Measurements from ENCODE around the gene LZTFL1. TPM values are rescaled to one million over a fixed set of nuclear protein-coding genes. Genes with fewer than 3 reads are reported as not detected.

The LZTFL1 gene, protein sequence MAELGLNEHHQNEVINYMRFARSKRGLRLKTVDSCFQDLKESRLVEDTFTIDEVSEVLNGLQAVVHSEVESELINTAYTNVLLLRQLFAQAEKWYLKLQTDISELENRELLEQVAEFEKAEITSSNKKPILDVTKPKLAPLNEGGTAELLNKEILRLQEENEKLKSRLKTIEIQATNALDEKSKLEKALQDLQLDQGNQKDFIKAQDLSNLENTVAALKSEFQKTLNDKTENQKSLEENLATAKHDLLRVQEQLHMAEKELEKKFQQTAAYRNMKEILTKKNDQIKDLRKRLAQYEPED
- total RNA-seq: 24.5 TPM

DNA sequence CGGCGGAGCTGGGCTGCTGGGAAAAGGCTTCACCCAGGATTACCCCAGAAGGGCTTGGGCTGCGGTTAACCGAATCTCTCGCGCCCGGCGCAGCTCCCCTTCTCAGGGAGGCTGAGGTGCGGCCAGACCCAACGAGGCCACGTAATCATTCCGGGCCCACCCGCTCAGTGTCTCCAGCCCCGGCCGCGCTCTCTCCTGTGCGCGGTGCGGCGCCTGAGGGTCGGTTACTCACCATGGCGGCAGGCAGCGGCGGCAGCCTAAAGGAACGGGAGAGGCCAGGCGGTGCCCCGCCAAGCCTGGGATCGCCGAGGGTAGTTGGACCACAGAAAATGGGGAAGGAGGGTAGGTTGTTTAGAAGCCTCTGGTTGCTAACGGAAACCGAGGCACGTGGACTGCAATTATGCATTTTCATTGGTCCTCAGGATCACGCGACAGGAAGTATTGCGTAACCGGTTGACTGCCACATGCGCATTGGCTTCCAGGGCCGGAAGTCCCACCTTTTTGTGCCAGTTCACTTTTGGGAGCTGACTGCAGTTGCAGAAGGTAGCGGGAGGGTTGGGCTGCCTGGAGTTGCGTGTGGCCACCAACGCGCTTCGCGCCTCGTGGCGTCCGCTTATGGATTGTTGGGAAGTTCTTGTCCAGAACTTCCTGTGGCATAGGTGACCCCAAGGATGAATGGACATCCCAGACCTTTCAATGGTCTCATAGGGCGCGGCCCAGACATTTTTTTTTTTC lies at the start of gene LZTFL1:
LZTFL1 (minus strand) TSS at position 363 of the 735 bp plus-strand sequence; CDS start at position 235, 128 bp downstream.
- DNase-seq (ENCODE audit: low spot score in 2 of 2) (peak; percentile 78 to 89), FAIRE-seq (peak; percentile 21)

DNA sequence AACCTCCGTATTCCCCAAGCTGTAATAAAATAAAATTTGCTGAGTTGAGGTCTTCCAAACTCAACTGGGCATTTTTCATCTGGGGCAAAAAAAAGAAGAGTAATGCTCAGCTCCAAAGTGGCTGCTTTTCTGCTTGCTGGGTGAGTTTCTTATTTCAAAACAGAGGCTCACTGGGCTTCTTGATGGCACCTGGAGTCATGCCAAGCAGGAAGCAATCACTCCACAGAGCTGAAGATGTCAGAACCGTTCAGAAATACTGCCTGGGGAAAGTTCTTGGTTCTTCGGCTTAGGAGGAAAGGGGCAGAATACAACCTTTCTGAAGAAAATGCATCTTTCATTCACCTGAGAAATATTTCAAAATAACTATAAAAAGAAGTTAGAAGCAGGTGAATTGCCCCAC lies 48.5 kb upstream of the LZTFL1 start:
- FAIRE-seq (no peak), DNase-seq (ENCODE audit: low spot score in 2 of 2) (no peak)

DNA sequence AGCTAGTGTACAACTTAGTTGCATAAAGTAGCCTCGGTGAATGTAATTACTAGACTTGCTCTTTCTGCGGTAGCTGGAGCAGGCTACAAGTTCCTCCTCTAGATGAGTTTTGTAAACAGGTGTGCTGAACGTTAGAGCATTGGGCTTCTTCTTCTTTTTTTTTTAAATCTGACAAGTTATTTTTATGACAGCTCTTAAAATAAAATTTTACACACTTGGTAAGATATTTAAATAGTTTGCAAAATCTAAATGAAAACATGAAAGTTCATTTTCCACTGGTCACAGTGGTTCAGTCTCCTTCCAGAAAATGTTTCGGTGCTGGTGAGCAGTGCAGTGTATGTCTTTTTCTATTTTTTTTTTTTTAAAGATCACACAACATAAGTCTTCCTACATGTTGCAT lies 47.4 kb upstream of the LZTFL1 start:
- DNase-seq (ENCODE audit: low spot score in 2 of 2): no peak
- FAIRE-seq: no peak

DNA sequence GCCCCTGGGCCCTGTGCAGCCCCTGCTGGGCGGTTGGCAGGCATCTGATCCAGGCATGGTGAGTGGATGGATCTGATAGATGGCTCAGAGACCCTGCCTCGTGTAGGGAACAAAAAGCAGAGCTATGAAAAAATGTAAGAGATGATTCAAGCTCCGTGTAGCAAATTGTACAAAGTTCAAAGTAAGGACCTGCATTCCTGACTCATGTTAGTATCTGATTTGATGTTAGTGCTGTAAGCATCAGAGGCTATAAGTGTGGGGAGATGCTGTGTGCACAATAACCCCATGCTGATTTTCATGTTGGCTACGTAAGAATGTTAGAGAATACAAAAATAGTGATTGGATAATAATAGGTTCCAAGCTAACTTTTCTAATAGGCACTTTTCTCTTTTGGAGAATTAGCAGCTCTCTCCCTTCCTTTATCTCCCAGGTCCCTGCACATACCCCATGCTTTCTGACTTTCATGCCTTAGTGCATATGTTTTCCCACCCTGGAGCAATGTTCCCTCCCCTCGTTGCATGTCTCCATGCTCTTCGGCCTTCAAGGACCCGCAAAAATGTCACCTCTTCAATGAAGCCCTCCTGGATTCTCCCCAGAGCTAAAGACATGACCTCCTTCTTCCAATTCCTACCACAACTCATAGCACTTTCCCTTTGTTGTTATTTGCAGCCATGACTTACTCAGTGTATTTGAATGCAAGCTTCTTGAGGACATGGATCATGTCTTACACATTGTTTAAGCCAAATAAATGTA lies 46.0 kb upstream of the LZTFL1 start:
- no peak for FAIRE-seq

DNA sequence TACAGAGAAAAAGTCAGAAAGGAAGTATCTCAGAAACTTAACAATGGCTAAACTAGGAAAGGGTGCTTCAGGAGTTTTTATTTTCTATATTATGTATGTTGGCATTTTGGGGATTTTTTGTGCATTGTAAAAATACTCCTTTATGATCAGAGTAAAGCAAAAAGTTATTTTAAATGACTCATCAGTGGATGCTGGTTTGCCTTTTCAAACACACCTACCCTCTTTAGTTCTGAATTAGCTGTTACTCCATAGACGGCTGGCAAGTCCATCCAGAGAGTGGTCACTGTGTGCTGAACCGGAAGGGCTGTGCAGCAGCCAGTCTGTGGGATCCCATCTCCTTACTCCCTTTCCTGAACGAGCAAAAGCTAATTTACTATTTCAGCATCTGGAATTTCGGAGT lies 45.4 kb upstream of the LZTFL1 start:
- DNase-seq (ENCODE audit: low spot score in 2 of 2) (no peak), FAIRE-seq (no peak)

More for the DNA sequence above, 46.0 kb upstream of the LZTFL1 start:
- no peak for DNase-seq (ENCODE audit: low spot score in 2 of 2)

DNA sequence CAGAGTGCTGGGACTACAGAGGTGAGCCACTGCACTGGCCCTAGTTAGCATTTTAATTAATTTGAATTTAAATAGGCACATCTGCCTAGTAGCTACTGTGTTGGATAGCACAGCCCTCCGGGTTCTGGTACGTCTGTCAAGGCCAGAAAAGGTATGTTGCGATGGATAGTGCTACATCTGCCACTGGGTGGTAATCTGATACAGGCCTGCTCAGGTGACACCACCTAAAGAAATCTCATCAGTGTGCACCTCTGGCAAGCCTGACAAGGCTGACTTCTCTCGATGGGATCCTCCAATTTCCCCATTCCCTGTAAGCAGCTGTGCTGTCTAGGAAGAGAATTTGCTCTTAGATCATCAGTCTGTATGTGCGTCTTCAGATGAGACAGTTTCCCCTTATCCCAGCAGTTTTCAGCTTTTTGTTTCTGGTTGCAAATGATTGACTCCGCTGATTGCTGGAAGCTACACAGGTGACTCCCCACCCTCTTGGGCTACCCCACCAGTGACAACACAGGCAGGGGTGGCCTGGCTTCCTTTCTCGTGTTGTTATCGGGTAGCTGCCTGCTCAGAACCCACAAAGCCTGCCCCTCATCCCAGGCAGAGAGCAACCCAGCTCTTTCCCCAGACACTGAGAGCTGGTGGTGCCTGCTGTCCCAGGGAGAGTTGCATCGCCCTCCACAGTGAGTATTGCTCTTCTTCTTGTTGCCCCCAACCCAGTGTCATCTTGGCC lies 44.2 kb upstream of the LZTFL1 start, which contains the start of gene CCR9:
CCR9 (plus strand) TSS at position 565 of the 727 bp plus-strand sequence. CDS start 8,391 bp downstream, outside the sequence.
- DNase-seq (ENCODE audit: low spot score in 2 of 2) (no peak), FAIRE-seq (no peak)

DNA sequence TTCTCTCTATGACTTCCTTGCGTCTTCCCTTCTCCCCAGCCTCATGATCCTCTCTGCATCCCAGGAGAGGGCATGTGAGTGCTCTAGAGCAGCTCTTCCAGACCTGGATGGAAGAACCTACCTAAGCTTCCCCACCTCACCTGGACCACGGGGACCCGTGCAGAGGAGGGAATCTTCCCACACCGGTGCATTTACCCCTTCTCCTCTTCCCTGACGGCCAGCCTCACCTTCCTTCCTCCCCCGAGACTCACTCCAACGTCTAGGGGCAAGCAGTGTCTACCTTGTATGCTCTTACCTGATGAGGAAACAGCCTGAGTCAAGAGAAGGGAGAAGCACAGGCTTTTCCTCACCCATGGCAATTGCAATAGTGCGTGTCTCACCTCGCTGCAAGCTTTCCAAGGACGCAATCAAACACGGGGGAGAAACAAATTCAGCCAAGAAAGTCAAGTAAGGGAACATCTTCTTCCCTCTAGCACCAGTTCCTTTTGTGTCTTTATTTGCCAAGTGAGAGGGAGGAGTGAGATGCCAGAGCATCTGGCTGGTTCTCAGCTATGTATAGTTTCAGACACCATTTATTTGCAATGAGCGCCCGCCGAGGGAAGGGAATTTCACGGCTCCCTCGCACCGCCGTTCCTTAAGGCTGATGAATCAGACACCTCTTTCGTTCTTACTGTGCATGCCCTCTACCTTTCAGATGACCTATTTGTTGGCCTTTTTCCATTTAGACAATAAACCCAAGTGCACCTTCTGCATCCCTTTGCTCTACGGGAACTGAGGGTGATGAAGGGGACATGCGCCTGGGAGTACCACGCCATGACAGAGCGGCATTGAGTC lies 42.7 kb upstream of the LZTFL1 start:
- no peak for FAIRE-seq
- DNase-seq (ENCODE audit: low spot score in 2 of 2): no peak

DNA sequence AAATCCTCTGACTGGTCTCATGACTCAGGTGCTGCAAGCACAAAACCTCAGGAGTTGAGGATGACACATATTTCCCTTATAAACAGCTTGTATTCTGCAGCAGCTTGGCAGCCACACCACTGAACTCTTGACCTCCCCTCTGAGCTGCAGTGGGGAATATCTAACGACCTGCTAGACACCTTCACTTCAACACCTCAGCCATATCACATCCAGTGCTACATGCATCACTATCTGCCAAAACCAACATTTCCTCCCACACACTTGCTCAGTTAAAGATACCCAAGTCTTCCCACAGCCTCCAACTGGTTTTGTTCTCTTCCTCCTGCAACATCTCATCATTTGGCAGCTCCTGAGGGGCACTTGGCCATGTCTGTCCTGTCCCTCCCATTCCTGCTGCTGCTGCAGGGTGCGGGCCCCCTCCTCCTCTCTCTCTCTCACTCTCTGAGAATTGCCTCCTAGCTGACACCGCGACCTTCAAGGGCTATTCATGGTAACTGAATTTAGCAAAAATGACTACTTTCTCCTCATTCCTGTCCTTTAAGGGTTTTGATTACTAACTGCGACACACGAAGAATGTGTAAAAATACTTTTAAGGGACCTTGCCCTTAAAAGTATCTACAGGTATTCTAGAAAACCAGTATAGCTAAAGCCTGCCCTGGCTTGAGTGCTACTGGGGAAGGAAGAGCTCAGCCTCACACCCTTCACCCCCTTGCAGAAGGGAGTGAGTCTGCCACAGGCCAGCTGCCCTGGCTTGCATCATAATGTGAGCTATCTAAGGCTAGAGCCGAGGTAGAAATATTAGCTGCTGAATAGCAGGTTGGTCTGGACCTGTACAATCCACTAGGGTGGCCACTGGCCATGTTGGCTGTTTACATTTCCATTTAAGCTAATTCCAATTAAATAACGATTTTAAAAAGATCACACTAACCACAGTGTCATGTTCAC lies 39.4 kb upstream of the LZTFL1 start:
- DNase-seq (ENCODE audit: low spot score in 2 of 2) (no peak), FAIRE-seq (no peak)

DNA sequence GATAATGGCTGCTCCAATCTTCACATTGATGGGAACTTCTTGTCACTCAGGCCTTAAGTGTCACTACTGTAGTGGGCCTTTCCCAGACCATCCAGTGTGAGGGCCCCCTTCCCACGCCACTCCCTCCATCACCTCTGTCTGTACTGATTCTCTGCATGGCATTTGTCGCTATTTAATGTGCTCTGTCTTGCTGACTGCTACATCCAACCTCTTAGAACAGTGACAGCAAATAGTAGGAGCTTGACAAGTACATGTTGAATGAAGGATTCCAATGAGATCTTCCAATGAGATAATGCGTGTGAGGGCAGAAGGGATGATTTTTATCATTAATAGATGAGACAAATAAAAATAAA lies 38.8 kb upstream of the LZTFL1 start:
- DNase-seq (ENCODE audit: low spot score in 2 of 2) (no peak), FAIRE-seq (no peak)

DNA sequence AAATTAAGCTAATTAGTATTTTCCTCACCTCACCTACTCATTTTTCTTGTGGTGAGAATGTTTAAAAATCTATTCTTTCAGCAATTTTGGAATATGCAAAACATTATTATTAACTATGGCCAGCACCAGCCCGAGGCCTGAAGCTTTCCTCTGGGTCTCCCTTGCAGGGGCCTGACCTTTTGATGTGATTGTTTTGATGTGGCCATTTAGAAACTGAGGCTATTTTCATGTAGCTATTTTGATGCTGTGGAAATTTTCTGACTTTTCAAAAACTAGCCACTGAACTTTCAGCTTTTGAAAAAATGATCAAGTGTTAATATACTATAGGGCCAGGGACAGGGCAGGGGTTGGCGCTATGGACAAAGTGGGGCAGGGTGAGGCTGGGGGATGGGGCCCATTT lies 36.2 kb upstream of the LZTFL1 start:
- DNase-seq (ENCODE audit: low spot score in 2 of 2) (no peak), FAIRE-seq (no peak)

DNA sequence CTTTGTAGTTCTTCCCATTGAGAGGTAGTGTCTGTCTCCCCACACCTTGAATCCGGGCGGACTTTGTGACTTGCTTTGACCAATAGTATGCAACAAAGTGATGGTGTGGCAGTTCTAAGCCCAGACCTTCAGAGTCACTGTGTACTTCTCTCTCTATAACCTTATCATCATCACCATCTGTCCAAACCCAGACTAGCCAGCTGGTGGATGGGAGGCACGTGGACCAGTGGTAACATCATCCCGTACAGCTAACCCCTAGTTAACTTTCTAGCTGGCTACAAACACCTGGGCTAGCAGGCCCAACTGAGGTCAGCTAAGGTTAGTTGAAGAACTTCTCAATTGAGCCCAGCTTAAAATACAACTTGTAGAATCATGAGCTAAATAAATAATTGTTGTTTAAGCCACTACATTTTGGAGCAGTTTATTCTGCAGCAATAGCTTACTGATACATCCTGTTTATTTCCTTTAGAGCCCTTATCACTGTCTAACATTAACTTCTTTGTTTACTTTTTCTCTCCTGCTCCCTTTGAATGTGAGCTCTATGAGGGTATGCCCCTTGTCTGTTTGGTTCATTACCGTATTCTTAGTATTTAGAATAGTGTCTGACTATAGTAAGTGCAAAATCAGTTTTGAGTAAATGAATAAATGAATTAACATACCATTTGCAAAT lies 32.9 kb upstream of the LZTFL1 start:
- FAIRE-seq (no peak), DNase-seq (ENCODE audit: low spot score in 2 of 2) (no peak)

DNA sequence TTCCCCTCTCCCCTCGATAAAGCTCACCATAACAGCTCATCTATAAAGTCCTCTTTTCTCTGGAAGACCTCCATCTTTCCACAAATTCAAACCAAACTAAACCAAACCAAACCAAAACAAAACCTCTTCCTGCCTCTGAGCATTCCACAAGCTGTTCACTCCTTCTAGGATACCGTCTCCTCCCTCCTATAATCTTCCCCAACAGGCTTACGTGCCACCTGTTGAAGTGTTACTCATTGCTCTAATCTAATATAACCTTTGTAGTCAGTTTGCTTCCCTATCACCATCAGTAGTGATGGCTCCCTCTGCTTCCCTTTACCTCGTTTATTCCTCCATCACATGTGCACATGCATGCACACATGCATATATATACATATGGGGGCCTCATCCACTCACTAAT lies 31.7 kb upstream of the LZTFL1 start:
- DNase-seq (ENCODE audit: low spot score in 2 of 2) (no peak), FAIRE-seq (no peak)

DNA sequence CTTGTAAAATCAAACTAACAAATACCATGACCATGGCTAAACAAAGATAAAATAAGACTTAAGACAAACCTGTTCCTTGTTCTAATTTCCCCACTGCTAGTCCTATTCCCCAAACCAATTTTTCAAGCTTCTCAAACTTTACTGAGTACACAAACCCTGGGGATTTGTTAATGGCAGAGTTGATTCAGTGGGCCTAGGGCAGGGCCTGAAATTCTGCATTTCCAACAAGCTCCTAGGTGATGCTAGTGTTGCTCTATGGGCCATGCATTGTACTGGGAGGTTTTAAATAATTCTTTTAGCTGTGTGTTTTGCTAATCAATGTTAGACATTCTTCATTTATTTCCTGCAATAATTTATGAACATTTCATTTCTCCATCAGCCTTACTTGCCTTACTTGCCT lies 31.1 kb upstream of the LZTFL1 start:
- no peak for DNase-seq (ENCODE audit: low spot score in 2 of 2)
- FAIRE-seq: no peak

DNA sequence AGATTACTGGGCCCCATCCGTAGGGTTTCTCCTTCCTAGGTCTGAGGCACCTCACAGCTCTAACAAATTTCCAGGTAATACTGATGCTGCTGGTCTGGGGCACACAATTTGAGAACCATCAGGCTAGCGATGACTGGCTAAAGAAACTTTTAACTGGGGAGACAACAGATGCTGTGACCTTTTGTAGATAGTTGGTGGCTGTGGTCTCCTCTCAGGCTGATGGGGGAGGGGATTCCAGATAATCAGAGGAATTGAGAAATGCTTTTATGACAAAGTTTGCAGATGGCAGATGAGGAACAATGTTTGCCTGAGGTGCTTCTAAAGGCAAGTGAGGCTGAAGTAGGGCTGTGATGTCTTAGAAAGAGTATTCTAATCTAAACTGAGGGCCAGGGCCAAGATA lies 30.6 kb upstream of the LZTFL1 start:
- FAIRE-seq (no peak), DNase-seq (ENCODE audit: low spot score in 2 of 2) (no peak)

DNA sequence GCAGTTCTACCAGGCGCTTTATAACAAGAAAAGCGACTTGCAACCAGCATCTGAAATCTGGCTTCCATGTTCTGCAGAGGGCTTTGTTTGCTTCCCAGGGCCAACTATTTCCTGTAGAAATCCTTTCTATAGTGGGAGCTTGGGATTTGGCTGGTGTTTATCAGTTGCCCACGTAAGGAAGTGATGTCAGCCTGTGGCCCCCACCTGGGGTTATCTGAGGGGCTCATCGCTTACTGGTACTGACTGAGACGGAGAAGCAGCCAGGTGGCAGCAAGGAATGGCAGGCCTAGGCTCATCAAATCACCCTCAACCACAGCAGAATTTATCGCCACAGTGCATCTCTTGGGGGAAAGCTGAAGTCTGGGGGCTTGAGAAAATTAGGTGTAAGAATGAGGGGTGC lies 29.9 kb upstream of the LZTFL1 start:
- FAIRE-seq (no peak), DNase-seq (ENCODE audit: low spot score in 2 of 2) (no peak)

DNA sequence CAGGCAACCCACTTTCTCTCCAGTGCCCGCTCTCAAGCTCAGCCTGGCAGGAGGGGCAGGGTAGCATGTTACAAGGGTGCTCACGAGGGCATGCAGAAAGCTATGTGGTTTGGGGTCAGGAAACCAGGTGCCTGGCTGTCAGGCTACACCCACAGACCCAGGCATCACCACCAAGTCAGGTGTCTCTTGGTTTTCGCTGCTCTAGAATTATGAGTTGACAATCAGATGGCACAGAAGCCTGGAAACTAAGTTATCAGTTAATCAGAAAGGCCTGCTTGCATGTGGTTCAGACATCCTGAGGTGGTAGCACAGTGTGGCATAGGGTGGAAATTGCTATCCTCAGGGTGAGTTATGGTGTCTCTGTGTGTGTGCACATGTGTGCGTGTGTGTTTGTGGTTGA lies 28.2 kb upstream of the LZTFL1 start:
- FAIRE-seq (no peak), DNase-seq (ENCODE audit: low spot score in 2 of 2) (no peak)

DNA sequence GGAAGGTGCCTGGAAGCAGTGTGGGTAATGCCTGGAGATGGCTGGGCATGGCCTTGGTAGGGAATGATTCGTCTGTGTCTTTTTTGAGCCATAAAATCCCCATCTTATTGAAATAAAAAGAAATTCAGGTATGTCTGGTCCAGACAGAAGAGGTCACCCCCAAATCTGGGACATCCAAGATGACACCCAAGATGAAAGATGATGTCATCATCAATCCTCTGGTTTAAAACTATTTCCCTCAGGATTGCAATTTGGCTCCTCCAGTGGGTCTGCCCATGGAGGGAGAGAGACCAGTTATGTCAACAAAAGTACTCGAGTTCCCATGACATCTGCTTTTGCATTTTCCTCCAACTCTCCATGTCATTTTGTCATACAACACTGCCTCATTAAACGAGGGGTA lies 27.7 kb upstream of the LZTFL1 start:
- FAIRE-seq: no peak

DNA sequence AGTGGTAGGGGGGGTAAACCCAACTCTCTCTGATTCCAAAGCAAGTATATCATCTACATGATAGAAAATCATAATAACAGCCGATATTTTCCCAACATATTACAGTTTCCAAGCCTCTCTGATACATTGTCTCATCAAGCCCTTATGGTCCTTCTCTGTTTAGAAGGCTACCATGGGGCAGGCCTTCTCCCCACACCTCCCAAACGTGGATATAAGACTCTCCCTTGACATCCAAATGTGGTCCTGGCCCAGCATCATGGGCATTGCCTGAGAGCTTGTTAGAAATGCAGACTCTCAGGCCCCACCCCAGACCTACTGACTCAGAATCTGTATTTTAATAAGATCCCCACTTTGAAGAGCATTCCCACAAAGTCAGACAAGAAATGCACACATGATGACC lies 26.7 kb upstream of the LZTFL1 start:
- DNase-seq (ENCODE audit: low spot score in 2 of 2): no peak
- no peak for FAIRE-seq

More for the DNA sequence above, 27.7 kb upstream of the LZTFL1 start:
- DNase-seq (ENCODE audit: low spot score in 2 of 2): no peak

Measured in frontal cortex (tissue), 4 donors.